HEK293 (cell line): ENCODE data around the gene FAM78A.

Experiments used
- CTCF ChIA-PET: fragments of 350-600 bp; formaldehyde crosslinking; extraction: SDS; loops from one replicate; lab custom pipeline; 2021; ENCODE audit warnings: antibody characterized with exemption; lab: Yijun Ruan, JAX
- POLR2A ChIA-PET: fragments of 300-600 bp; formaldehyde crosslinking; extraction: SDS; loops from one replicate; lab custom pipeline; 2020; ENCODE audit warnings: antibody characterized with exemption, inconsistent platforms; lab: Yijun Ruan, JAX
- H3K27ac ChIP-seq: fragments of 200-500 bp; sonication (Bioruptor generic); 2 replicates; pipeline ENCODE4 v1.5.1; 2014; ENCODE audit warnings: low read depth, low read length, control low read depth, inconsistent platforms; ENCODE audit errors: extremely low read depth
- H3K36me3 ChIP-seq, 2 experiments: fragments of 200-500 bp in 1 of 2; sonication (Bioruptor generic) in 1 of 2; 1 replicate in 1 of 2; 2 replicates in 1 of 2; pipeline ENCODE4 v1.5.1; 2014 to 2017; ENCODE audit warnings: inconsistent platforms in 2 of 2, low read length in 2 of 2; ENCODE audit not compliant: control insufficient read depth in 2 of 2, insufficient read depth in 1 of 2
- H3K4me1 ChIP-seq: fragments of 200-500 bp; sonication (Bioruptor generic); 2 replicates; pipeline ENCODE4 v1.5.1; 2014; ENCODE audit warnings: mild to moderate bottlenecking, low read length, inconsistent platforms; ENCODE audit not compliant: control insufficient read depth, insufficient read depth
- H3K4me3 ChIP-seq: 2 replicates; pipeline ENCODE4 v1.5.1; 2011; ENCODE audit warnings: low read depth, mild to moderate bottlenecking, control low read depth, low read length, moderate library complexity
- H3K9me3 ChIP-seq: fragments of 200-500 bp; sonication (Bioruptor generic); 2 replicates; pipeline ENCODE4 v1.5.1; 2014; ENCODE audit warnings: low read depth, low read length, inconsistent platforms; ENCODE audit not compliant: control insufficient read depth, insufficient read depth
- GLIS2 ChIP-seq: fragments of 450-650 bp; formaldehyde crosslinking; IDR thresholded peaks from 2 replicates; pipeline ENCODE4 v1.5.1; 2016; ENCODE audit warnings: missing biosample characterization, missing genetic modification characterization
- KLF10 ChIP-seq: fragments of 450-650 bp; IDR thresholded peaks from 2 replicates; pipeline ENCODE4 v1.5.1; 2018; ENCODE audit warnings: missing biosample characterization, mild to moderate bottlenecking, missing genetic modification characterization
- KLF9 ChIP-seq: fragments of 450-650 bp; formaldehyde crosslinking; IDR thresholded peaks from 2 replicates; pipeline ENCODE4 v1.5.1; 2016; ENCODE audit warnings: missing biosample characterization, missing genetic modification characterization, low read depth
- MYNN ChIP-seq: fragments of 450-650 bp; formaldehyde crosslinking; IDR thresholded peaks from 2 replicates; pipeline ENCODE4 v1.5.1; 2016; ENCODE audit warnings: missing biosample characterization, missing genetic modification characterization, borderline replicate concordance
- PRDM1 ChIP-seq: fragments of 450-650 bp; formaldehyde crosslinking; IDR thresholded peaks from 2 replicates; pipeline ENCODE4; 2016; ENCODE audit warnings: missing biosample characterization, missing genetic modification characterization
- SCRT2 ChIP-seq: fragments of 450-650 bp; formaldehyde crosslinking; IDR thresholded peaks from 2 replicates; pipeline ENCODE4 v1.5.1; 2016; ENCODE audit warnings: missing biosample characterization, missing genetic modification characterization
- SP7 ChIP-seq: fragments of 450-650 bp; formaldehyde crosslinking; IDR thresholded peaks from 2 replicates; pipeline ENCODE4 v1.5.1; 2016; ENCODE audit warnings: missing biosample characterization, missing genetic modification characterization
- TCF7L2 ChIP-seq: IDR thresholded peaks from 2 replicates; pipeline ENCODE4 v1.6.1; 2011; ENCODE audit warnings: low read depth, mild to moderate bottlenecking, inconsistent platforms, low read length, moderate library complexity, borderline replicate concordance
- WT1 ChIP-seq: fragments of 450-650 bp; formaldehyde crosslinking; IDR thresholded peaks from 2 replicates; pipeline ENCODE4 v1.5.1; 2016; ENCODE audit warnings: missing biosample characterization, missing genetic modification characterization
- ZBTB21 ChIP-seq: fragments of 450-650 bp; formaldehyde crosslinking; IDR thresholded peaks from 2 replicates; pipeline ENCODE4 v1.5.1; 2017; ENCODE audit warnings: missing biosample characterization, missing genetic modification characterization
- ZBTB48 ChIP-seq: fragments of 450-650 bp; formaldehyde crosslinking; IDR thresholded peaks from 2 replicates; pipeline ENCODE4 v1.5.1; 2016; ENCODE audit warnings: missing biosample characterization, missing genetic modification characterization
- ZBTB7A ChIP-seq: fragments of 450-650 bp; formaldehyde crosslinking; IDR thresholded peaks from 2 replicates; pipeline ENCODE4 v1.5.1; 2016; ENCODE audit warnings: low read depth, missing biosample characterization, missing genetic modification characterization
- ZFHX2 ChIP-seq: fragments of 450-650 bp; formaldehyde crosslinking; conservative IDR thresholded peaks from 2 replicates; pipeline ENCODE4 v1.5.1; 2016; ENCODE audit warnings: missing biosample characterization, missing genetic modification characterization
- ZFP41 ChIP-seq: fragments of 450-650 bp; formaldehyde crosslinking; IDR thresholded peaks from 2 replicates; pipeline ENCODE4 v1.5.1; 2016; ENCODE audit warnings: missing biosample characterization, missing genetic modification characterization, borderline replicate concordance
- ZNF221 ChIP-seq: fragments of 450-650 bp; formaldehyde crosslinking; IDR thresholded peaks from 2 replicates; pipeline ENCODE4 v1.5.1; 2017; ENCODE audit warnings: missing biosample characterization, missing genetic modification characterization, borderline replicate concordance
- ZNF404 ChIP-seq: fragments of 450-650 bp; formaldehyde crosslinking; IDR thresholded peaks from 2 replicates; pipeline ENCODE4 v1.5.1; 2017; ENCODE audit warnings: missing biosample characterization, missing genetic modification characterization
- ZNF433 ChIP-seq: fragments of 450-650 bp; formaldehyde crosslinking; IDR thresholded peaks from 2 replicates; pipeline ENCODE4 v1.5.1; 2016; ENCODE audit warnings: missing biosample characterization, missing genetic modification characterization, low read depth
- ZNF555 ChIP-seq: fragments of 450-650 bp; formaldehyde crosslinking; conservative IDR thresholded peaks from 2 replicates; pipeline ENCODE4 v1.5.1; 2017; ENCODE audit warnings: missing biosample characterization, mild to moderate bottlenecking, missing genetic modification characterization, inconsistent platforms
- ZNF558 ChIP-seq: fragments of 450-650 bp; formaldehyde crosslinking; IDR thresholded peaks from 2 replicates; pipeline ENCODE4 v1.5.1; 2016; ENCODE audit warnings: missing biosample characterization, missing genetic modification characterization
- ZNF600 ChIP-seq: fragments of 450-650 bp; formaldehyde crosslinking; IDR thresholded peaks from 2 replicates; pipeline ENCODE4 v1.5.1; 2016; ENCODE audit warnings: missing biosample characterization, missing genetic modification characterization
- ZNF623 ChIP-seq: fragments of 450-650 bp; formaldehyde crosslinking; IDR thresholded peaks from 2 replicates; pipeline ENCODE4 v1.5.1; 2016; ENCODE audit warnings: missing biosample characterization, missing genetic modification characterization
- ZNF629 ChIP-seq: fragments of 450-650 bp; formaldehyde crosslinking; IDR thresholded peaks from 2 replicates; pipeline ENCODE4 v1.5.1; 2017; ENCODE audit warnings: missing biosample characterization, missing genetic modification characterization
- ZNF664 ChIP-seq: fragments of 450-650 bp; formaldehyde crosslinking; IDR thresholded peaks from 2 replicates; pipeline ENCODE4 v1.5.1; 2016; ENCODE audit warnings: missing biosample characterization, missing genetic modification characterization
- ZNF677 ChIP-seq: fragments of 450-650 bp; IDR thresholded peaks from 2 replicates; pipeline ENCODE4 v1.5.0; 2018; ENCODE audit warnings: missing biosample characterization, mild to moderate bottlenecking, missing genetic modification characterization, moderate library complexity
- ZNF701 ChIP-seq: fragments of 450-650 bp; formaldehyde crosslinking; IDR thresholded peaks from 2 replicates; pipeline ENCODE4 v1.5.1; 2016; ENCODE audit warnings: missing biosample characterization, missing genetic modification characterization
- ZNF768 ChIP-seq: fragments of 450-650 bp; formaldehyde crosslinking; IDR thresholded peaks from 2 replicates; pipeline ENCODE4 v1.5.1; 2018; ENCODE audit warnings: missing biosample characterization, mild to moderate bottlenecking, missing genetic modification characterization
- TF ChIP-seq, protein P1 (sequence below): fragments of 450-650 bp; formaldehyde crosslinking; conservative IDR thresholded peaks from 2 replicates; pipeline ENCODE4 v1.5.1; 2016; ENCODE audit warnings: low read depth, missing biosample characterization, missing genetic modification characterization

FAM78A gene

GRCh38 chr9:131259432-131259898, 16.8 kb downstream of the FAM78A start:
- H3K27ac ChIP-seq: no peak overlapping the region
- H3K9me3 ChIP-seq: no peaks in the 10 kb centered on the region
- H3K4me1 ChIP-seq: no peaks in the 10 kb centered on the region
- H3K4me3 ChIP-seq: no peak overlapping the region
- no peaks in the 10 kb centered on the region for H3K36me3 ChIP-seq
- ChIA-PET POLR2A (no interaction called here), CTCF (no interaction called here)
- TF ChIP-seq ZNF701 (tag by site-specific recombination) (no peak), PRDM1 (tag by site-specific recombination) (no peak), WT1 (no peak), ZFHX2 (no peak), MYNN (tag by site-specific recombination) (no peak), ZNF623 (tag by site-specific recombination) (no peak), ZNF664 (tag by site-specific recombination) (no peak), ZNF600 (tag by site-specific recombination) (no peak), ZNF555 (no peak), ZNF768 (tag by site-specific recombination) (no peak), ZBTB7A (tag by site-specific recombination) (no peak), ZNF433 (tag by site-specific recombination) (no peak), TCF7L2 (no peak), ZFP41 (tag by site-specific recombination) (no peak), KLF9 (tag by site-specific recombination) (no peak), ZBTB48 (tag by site-specific recombination) (no peak)

DNA sequence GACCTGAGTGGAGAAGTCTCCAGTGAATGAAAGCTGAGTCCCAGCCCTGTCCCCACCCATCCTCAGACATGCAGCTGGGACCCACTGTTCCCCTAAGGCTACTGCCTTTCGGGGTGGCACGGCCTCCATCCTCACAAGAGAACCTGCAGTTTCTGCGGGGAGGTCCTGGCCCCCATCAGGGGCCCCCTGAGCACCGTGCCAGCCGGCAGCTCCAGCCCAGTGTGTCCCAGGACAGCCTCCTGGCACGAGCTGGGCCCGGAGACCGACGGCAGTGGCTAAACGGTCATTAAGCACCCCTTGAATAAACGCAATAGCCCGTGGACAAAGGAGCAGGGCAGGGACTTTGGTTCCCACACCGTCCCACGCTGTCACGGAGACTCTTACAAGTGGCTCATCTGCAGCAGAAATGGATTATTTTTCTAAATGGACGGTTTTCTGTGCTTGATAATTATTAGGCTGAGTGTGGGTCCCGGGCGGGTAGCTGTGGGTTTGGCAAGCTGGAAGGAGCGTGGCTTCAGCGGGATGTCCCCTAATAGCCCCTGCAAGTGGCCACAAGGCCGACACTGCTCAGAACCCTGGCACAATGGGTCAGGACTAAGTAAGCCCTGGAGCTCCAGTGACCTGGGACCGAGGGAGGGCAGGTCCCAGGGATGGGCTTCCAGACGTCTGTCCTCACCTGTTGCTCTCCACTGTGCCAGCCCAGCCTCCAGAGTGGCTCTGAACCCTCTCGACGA, 17.4 kb downstream of the FAM78A start:
- Histone ChIP-seq H3K4me1 (no peaks in the 10 kb centered on the region), H3K27ac (no peak overlapping the region), H3K9me3 (no peaks in the 10 kb centered on the region), H3K36me3 (no peaks in the 10 kb centered on the region), H3K4me3 (no peak overlapping the region)
- TF ChIP-seq SCRT2 (tag by site-specific recombination) (0 out of 2 replicates have a peak, but pooled peaks have one; percentile 34), SP7 (tag by site-specific recombination) (no peak)
- CTCF ChIA-PET: no interaction called here
- POLR2A ChIA-PET: interaction anchor here (0.6 kb wide), 1 partner anchor 8 kb away, joined by 8 read pairs; no protein-coding TSS in a partner anchor

DNA sequence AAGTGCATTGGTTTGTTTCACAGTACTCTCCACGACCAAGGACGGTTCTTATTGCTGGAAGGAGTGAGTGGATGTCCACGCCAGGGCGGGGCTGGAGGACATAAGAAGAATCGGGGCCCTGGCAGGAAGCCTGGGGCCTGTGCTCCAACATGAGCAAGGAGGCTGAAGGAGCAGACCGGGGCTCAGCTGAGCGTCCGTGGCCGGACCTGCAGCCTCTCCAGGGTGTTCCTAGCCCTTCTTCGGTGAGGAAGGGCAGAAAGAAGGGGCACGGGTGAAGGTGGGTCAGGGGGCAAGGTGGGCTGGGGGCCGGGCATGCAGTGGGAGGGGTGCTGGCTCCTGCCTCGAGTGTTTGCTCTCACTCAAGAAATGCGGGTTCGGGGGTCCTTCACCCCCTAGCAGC, 18.1 kb downstream of the FAM78A start:
- TF ChIP-seq ZBTB21 (no peak), ZNF558 (tag by site-specific recombination) (no peak), ZNF221 (tag by site-specific recombination) (no peak), SCRT2 (tag by site-specific recombination) (no peak), ZNF404 (tag by site-specific recombination) (no peak), ZNF677 (tag by site-specific recombination) (no peak), KLF10 (no peak), GLIS2 (no peak), ZNF623 (tag by site-specific recombination) (no peak), ZNF629 (no peak)
- TF ChIP-seq, protein P1, sequence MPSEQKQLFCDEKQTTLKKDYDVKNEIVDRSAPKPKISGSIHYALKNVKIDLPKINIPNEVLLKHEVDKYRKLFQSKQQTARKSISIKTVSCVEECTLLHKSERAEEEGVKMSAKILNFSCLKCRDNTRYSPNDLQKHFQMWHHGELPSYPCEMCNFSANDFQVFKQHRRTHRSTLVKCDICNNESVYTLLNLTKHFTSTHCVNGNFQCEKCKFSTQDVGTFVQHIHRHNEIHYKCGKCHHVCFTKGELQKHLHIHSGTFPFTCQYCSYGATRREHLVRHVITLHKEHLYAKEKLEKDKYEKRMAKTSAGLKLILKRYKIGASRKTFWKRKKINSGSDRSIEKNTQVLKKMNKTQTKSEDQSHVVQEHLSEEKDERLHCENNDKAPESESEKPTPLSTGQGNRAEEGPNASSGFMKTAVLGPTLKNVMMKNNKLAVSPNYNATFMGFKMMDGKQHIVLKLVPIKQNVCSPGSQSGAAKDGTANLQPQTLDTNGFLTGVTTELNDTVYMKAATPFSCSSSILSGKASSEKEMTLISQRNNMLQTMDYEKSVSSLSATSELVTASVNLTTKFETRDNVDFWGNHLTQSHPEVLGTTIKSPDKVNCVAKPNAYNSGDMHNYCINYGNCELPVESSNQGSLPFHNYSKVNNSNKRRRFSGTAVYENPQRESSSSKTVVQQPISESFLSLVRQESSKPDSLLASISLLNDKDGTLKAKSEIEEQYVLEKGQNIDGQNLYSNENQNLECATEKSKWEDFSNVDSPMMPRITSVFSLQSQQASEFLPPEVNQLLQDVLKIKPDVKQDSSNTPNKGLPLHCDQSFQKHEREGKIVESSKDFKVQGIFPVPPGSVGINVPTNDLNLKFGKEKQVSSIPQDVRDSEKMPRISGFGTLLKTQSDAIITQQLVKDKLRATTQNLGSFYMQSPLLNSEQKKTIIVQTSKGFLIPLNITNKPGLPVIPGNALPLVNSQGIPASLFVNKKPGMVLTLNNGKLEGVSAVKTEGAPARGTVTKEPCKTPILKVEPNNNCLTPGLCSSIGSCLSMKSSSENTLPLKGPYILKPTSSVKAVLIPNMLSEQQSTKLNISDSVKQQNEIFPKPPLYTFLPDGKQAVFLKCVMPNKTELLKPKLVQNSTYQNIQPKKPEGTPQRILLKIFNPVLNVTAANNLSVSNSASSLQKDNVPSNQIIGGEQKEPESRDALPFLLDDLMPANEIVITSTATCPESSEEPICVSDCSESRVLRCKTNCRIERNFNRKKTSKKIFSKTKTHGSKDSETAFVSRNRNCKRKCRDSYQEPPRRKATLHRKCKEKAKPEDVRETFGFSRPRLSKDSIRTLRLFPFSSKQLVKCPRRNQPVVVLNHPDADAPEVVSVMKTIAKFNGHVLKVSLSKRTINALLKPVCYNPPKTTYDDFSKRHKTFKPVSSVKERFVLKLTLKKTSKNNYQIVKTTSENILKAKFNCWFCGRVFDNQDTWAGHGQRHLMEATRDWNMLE (tag by site-specific recombination): no peak
- CTCF ChIA-PET: interaction anchor here (0.6 kb wide), 1 partner anchor 38 kb away, joined by 3 read pairs; no protein-coding TSS in a partner anchor
- H3K4me3 ChIP-seq: no peak overlapping the region
- no peaks in the 10 kb centered on the region for H3K9me3 ChIP-seq
- H3K4me1 ChIP-seq: no peaks in the 10 kb centered on the region
- no peaks in the 10 kb centered on the region for H3K36me3 ChIP-seq
- no peak overlapping the region for H3K27ac ChIP-seq
- POLR2A ChIA-PET: interaction anchor here (0.6 kb wide), 1 partner anchor 8 kb away, joined by 8 read pairs; no protein-coding TSS in a partner anchor
